Mesendoderm (in vitro differentiated cells): ENCODE measurements around the gene SYCP1.
A peak's percentile ranks its signal among the peaks of the same experiment; 100 is the strongest.

Source experiments
- DNase-seq: peaks from one replicate; pipeline ENCODE4 v3.0.0; 2013
- H2AK5ac ChIP-seq: 2 replicates; pipeline ENCODE4 v1.6.1; 2013; ENCODE audit warnings: low read length, inconsistent platforms
- H2BK120ac ChIP-seq: 2 replicates; pipeline ENCODE4 v1.6.1; 2013; ENCODE audit warnings: low read depth, mild to moderate bottlenecking, low read length, moderate library complexity, mixed read lengths
- H2BK15ac ChIP-seq: replicated peaks from 2 replicates; pipeline ENCODE4 v1.6.1; 2013; ENCODE audit warnings: low read depth, mild to moderate bottlenecking, moderate library complexity
- H2BK5ac ChIP-seq: 2 replicates; pipeline ENCODE4 v1.6.1; 2013; ENCODE audit warnings: low read length, inconsistent platforms
- H3K18ac ChIP-seq: 2 replicates; pipeline ENCODE4 v1.6.1; 2013; ENCODE audit warnings: mild to moderate bottlenecking, low read length, mixed read lengths
- H3K23ac ChIP-seq: one replicate; pipeline ENCODE4 v1.6.1; 2013; ENCODE audit warnings: low read length
- H3K27ac ChIP-seq: 2 replicates; pipeline ENCODE4 v1.5.1; 2013; ENCODE audit warnings: low read depth, mild to moderate bottlenecking, inconsistent platforms, low read length, moderate library complexity
- H3K27me3 ChIP-seq: 2 replicates; pipeline ENCODE4 v1.6.1; 2013; ENCODE audit warnings: low read length, control low read depth, mild to moderate bottlenecking, inconsistent platforms; ENCODE audit not compliant: insufficient read depth, poor library complexity
- H3K36me3 ChIP-seq: 2 replicates; pipeline ENCODE4 v1.6.1; 2013; ENCODE audit warnings: low read length, inconsistent platforms; ENCODE audit not compliant: control insufficient read depth, insufficient read depth
- H3K4ac ChIP-seq: one replicate; pipeline ENCODE4 v1.6.1; 2013; ENCODE audit warnings: low read depth, mild to moderate bottlenecking, low read length, moderate library complexity
- H3K4me1 ChIP-seq: 2 replicates; pipeline ENCODE4 v1.6.1; 2013; ENCODE audit warnings: low read depth, low read length, inconsistent platforms; ENCODE audit not compliant: control insufficient read depth
- H3K4me2 ChIP-seq: 2 replicates; pipeline ENCODE4 v1.6.1; 2013; ENCODE audit warnings: low read length
- H3K4me3 ChIP-seq: 2 replicates; pipeline ENCODE4 v1.5.1; 2013; ENCODE audit warnings: mild to moderate bottlenecking, low read length
- H3K56ac ChIP-seq: one replicate; pipeline ENCODE4 v1.6.1; 2013; ENCODE audit warnings: low read length
- H3K79me1 ChIP-seq: 2 replicates; pipeline ENCODE4 v1.6.1; 2013; ENCODE audit warnings: low read length, inconsistent platforms
- H3K79me2 ChIP-seq: 2 replicates; pipeline ENCODE4 v1.6.1; 2013; ENCODE audit warnings: mild to moderate bottlenecking, low read length; ENCODE audit not compliant: control insufficient read depth, insufficient read depth
- H3K9ac ChIP-seq: 2 replicates; pipeline ENCODE4 v1.6.1; 2013; ENCODE audit warnings: low read length, inconsistent platforms
- H4K5ac ChIP-seq: one replicate; pipeline ENCODE4 v1.6.1; 2013; ENCODE audit warnings: low read length
- H4K8ac ChIP-seq: one replicate; pipeline ENCODE4 v1.6.1; 2013; ENCODE audit warnings: low read depth, mild to moderate bottlenecking, control low read depth, low read length, moderate library complexity
- WGBS: extraction: QIAGEN DNeasy Blood & Tissue Kit; methylation state at CpG from one replicate; pipeline ENCODE4 v1.1.7; 2013; ENCODE audit warnings: low lambda C conversion rate, missing lambda C conversion rate; ENCODE audit not compliant: insufficient coverage; ENCODE audit errors: extremely low coverage; 5-methylcytosine and 5-hydroxymethylcytosine counted together

SYCP1 gene

GRCh38 chr1:115031595-115031994 is 176.9 kb downstream of the SYCP1 start:
- WGBS, result no CpG with 5 or more reads among the region's 2 CpGs
- Histone ChIP-seq H3K27me3 (no peaks in the 10 kb centered on the region), H2AK5ac (no peak overlapping the region), H3K9ac (no peak overlapping the region), H3K56ac (no peak overlapping the region), H2BK15ac (no peak overlapping the region), H3K27ac (no peak overlapping the region), H3K4me1 (no peaks in the 10 kb centered on the region), H4K8ac (no peak overlapping the region), H3K79me2 (no peaks in the 10 kb centered on the region), H3K4ac (no peak overlapping the region), H4K5ac (no peak overlapping the region), H3K23ac (no peak overlapping the region), H3K4me2 (no peak overlapping the region), H3K18ac (no peak overlapping the region), H3K79me1 (no peaks in the 10 kb centered on the region), H3K4me3 (no peak overlapping the region), H2BK5ac (no peak overlapping the region), H2BK120ac (no peak overlapping the region), H3K36me3 (no peaks in the 10 kb centered on the region)
- DNase-seq, result peak; percentile 32

- no CpG with 5 or more reads among the region's 1 CpG for WGBS
- Histone ChIP-seq H3K36me3 (no peaks in the 10 kb centered on the region), H3K23ac (no peak overlapping the region), H3K18ac (no peak overlapping the region), H2BK15ac (no peak overlapping the region), H3K56ac (no peak overlapping the region), H3K4me3 (no peak overlapping the region), H3K4me2 (no peak overlapping the region), H3K27me3 (no peaks in the 10 kb centered on the region), H3K9ac (no peak overlapping the region), H2BK120ac (no peak overlapping the region), H2AK5ac (no peak overlapping the region), H3K4me1 (no peaks in the 10 kb centered on the region), H3K79me2 (no peaks in the 10 kb centered on the region), H4K5ac (no peak overlapping the region), H3K79me1 (no peaks in the 10 kb centered on the region), H2BK5ac (no peak overlapping the region), H3K4ac (no peak overlapping the region), H4K8ac (no peak overlapping the region), H3K27ac (no peak overlapping the region)
- no peak for DNase-seq
Measured at GRCh38 chr1:115035652-115036051, 181.0 kb downstream of the SYCP1 start.

- DNase-seq, result peak; percentile 8
- Histone ChIP-seq H3K36me3 (no peaks in the 10 kb centered on the region), H3K9ac (no peak overlapping the region), H3K4me2 (no peak overlapping the region), H3K18ac (no peak overlapping the region), H2AK5ac (no peak overlapping the region), H4K5ac (no peak overlapping the region), H3K4me3 (no peak overlapping the region), H3K4me1 (no peaks in the 10 kb centered on the region), H4K8ac (no peak overlapping the region), H2BK120ac (no peak overlapping the region), H2BK5ac (no peak overlapping the region), H3K27me3 (no peaks in the 10 kb centered on the region), H3K4ac (no peak overlapping the region), H3K56ac (no peak overlapping the region), H3K79me2 (no peaks in the 10 kb centered on the region), H3K23ac (no peak overlapping the region), H2BK15ac (no peak overlapping the region), H3K27ac (no peak overlapping the region), H3K79me1 (no peaks in the 10 kb centered on the region)
- WGBS, result no CpG with 5 or more reads among the region's 4 CpGs
Measured at GRCh38 chr1:115036814-115037507, 182.3 kb downstream of the SYCP1 start.

- Histone ChIP-seq H3K4me1 (no peaks in the 10 kb centered on the region), H3K27ac (no peak overlapping the region), H3K56ac (no peak overlapping the region), H3K79me2 (no peaks in the 10 kb centered on the region), H2BK15ac (no peak overlapping the region), H2AK5ac (no peak overlapping the region), H4K8ac (no peak overlapping the region), H3K4me3 (no peak overlapping the region), H4K5ac (no peak overlapping the region), H3K79me1 (no peaks in the 10 kb centered on the region), H3K9ac (no peak overlapping the region), H3K36me3 (no peaks in the 10 kb centered on the region), H2BK5ac (no peak overlapping the region), H3K4ac (no peak overlapping the region), H3K4me2 (no peak overlapping the region), H3K27me3 (no peaks in the 10 kb centered on the region), H3K18ac (no peak overlapping the region), H2BK120ac (no peak overlapping the region), H3K23ac (no peak overlapping the region)
- no CpG with 5 or more reads among the region's 2 CpGs for WGBS
- no peak for DNase-seq
Measured at GRCh38 chr1:115040501-115040900, 185.8 kb downstream of the SYCP1 start.

- H3K56ac ChIP-seq, result no peak overlapping the region
- no peak overlapping the region for H3K27ac ChIP-seq
- DNase-seq, result peak; percentile 68
- no peak overlapping the region for H2BK5ac ChIP-seq
- no peak overlapping the region for H3K23ac ChIP-seq
- H3K79me2 ChIP-seq, result no peaks in the 10 kb centered on the region
- no peak overlapping the region for H3K18ac ChIP-seq
- no peak overlapping the region for H4K8ac ChIP-seq
- no peak overlapping the region for H2BK120ac ChIP-seq
- H2AK5ac ChIP-seq, result no peak overlapping the region
- no peak overlapping the region for H3K4me3 ChIP-seq
- H3K4me2 ChIP-seq, result no peak overlapping the region
- H2BK15ac ChIP-seq, result no peak overlapping the region
- no peaks in the 10 kb centered on the region for H3K4me1 ChIP-seq
- H3K27me3 ChIP-seq, result no peaks in the 10 kb centered on the region
- H3K36me3 ChIP-seq, result no peaks in the 10 kb centered on the region
- H3K79me1 ChIP-seq, result no peaks in the 10 kb centered on the region
- H3K9ac ChIP-seq, result no peak overlapping the region
- H3K4ac ChIP-seq, result no peak overlapping the region
- no peak overlapping the region for H4K5ac ChIP-seq
Measured at GRCh38 chr1:115041654-115042053, 187.0 kb downstream of the SYCP1 start.
